GM10248 (cell line): ENCODE results near the gene GYS1.
A peak's percentile ranks its signal among the peaks of the same experiment; 100 is the strongest.
"Not testable (repeated sequence)": the region's sequence is repeated elsewhere in the genome, so short reads cannot be mapped to it uniquely, and the experiment has no call there.

Experiments used
- CTCF ChIA-PET: fragments of 300-600 bp; sonication (Branson Sonifier 250); formaldehyde crosslinking; extraction: SDS; loops from one replicate; lab custom pipeline; 2021; ENCODE audit warnings: antibody characterized with exemption; lab: Yijun Ruan, JAX
- POLR2A ChIA-PET: fragments of 350-650 bp; sonication (Branson Sonifier 250); formaldehyde crosslinking; extraction: SDS; loops from one replicate; lab custom pipeline; 2020; ENCODE audit warnings: antibody characterized with exemption; lab: Yijun Ruan, JAX
- DNase-seq: peaks from one replicate; pipeline ENCODE4 v3.0.0; 2012; ENCODE audit errors: extremely low spot score
- CTCF ChIP-seq: IDR thresholded peaks from 2 replicates; pipeline ENCODE4 v1.5.1; 2012; ENCODE audit warnings: mild to moderate bottlenecking, low read depth; ENCODE audit errors: extremely low read depth, missing control alignments, control extremely low read depth

Gene GYS1

GRCh38 chr19:48993175-48994034, at the start of gene GYS1, which contains the start of gene RUVBL2:
GYS1 (minus strand) TSS chr19:48993309; CDS start chr19:48993112, 197 bp downstream.
RUVBL2 (plus strand) TSS chr19:48993887; CDS start chr19:48993912, 25 bp downstream.
- POLR2A ChIA-PET = interaction anchor here (0.6 to 2.3 kb wide), 19 partner anchors 8 to 374 kb away, joined by 3 to 29 read pairs (median 4); partner anchors contain the start of genes FTL, PPP1R15A, RPL18 and SPHK2
- TF ChIP-seq CTCF = peak; percentile 91
- CTCF ChIA-PET = interaction anchor here (0.6 to 4.5 kb wide), 43 partner anchors 10 to 477 kb away, joined by 3 to 129 read pairs (median 4); partner anchors contain the start of genes DHDH, FTL, LIN7B and NUCB1
- peak; percentile 99 for DNase-seq

- DNase-seq, POLR2A ChIA-PET, CTCF ChIA-PET: not testable (repeated sequence)
Observed at GRCh38 chr19:49042666-49043065, 49.6 kb upstream of the GYS1 start.

- ChIA-PET CTCF (no interaction called here), POLR2A (no interaction called here)
- no peak for TF ChIP-seq CTCF
- DNase-seq = no peak
Observed at GRCh38 chr19:49042177-49042576, 49.1 kb upstream of the GYS1 start.

GRCh38 chr19:49039736-49040135, 46.6 kb upstream of the GYS1 start:
- POLR2A ChIA-PET, CTCF ChIA-PET, DNase-seq: not testable (repeated sequence)

- DNase-seq, POLR2A ChIA-PET, CTCF ChIA-PET: not testable (repeated sequence)
Observed at GRCh38 chr19:49038557-49039276, 45.6 kb upstream of the GYS1 start.

- DNase-seq, POLR2A ChIA-PET, CTCF ChIA-PET: not testable (repeated sequence)
Observed at GRCh38 chr19:49038111-49038510, 45.0 kb upstream of the GYS1 start.

- CTCF ChIA-PET, POLR2A ChIA-PET, DNase-seq: not testable (repeated sequence)
- peak; percentile 43 for TF ChIP-seq CTCF
Observed at GRCh38 chr19:49036815-49037214, 43.7 kb upstream of the GYS1 start, which contains the start of gene CGB1. CGB1 (minus strand) TSS chr19:49036895; CDS start chr19:49036711, 184 bp downstream.

- POLR2A ChIA-PET, DNase-seq: not testable (repeated sequence)
- CTCF ChIA-PET = interaction anchor here (0.6 to 1.4 kb wide), 3 partner anchors 13 to 66 kb away, joined by 3 read pairs; no protein-coding TSS in a partner anchor
- TF ChIP-seq CTCF = peak; percentile 41
Observed at GRCh38 chr19:49031642-49032301, 38.7 kb upstream of the GYS1 start, which contains the start of gene CGB2. CGB2 (plus strand) TSS chr19:49031890; CDS start chr19:49032096, 206 bp downstream.

- DNase-seq, CTCF ChIA-PET, POLR2A ChIA-PET: not testable (repeated sequence)
Observed at GRCh38 chr19:49030323-49030722, 37.2 kb upstream of the GYS1 start.

GRCh38 chr19:49029749-49030148, 36.6 kb upstream of the GYS1 start:
- CTCF ChIA-PET, POLR2A ChIA-PET: not testable (repeated sequence)

GRCh38 chr19:49028686-49029085, 35.6 kb upstream of the GYS1 start:
- POLR2A ChIA-PET, DNase-seq, CTCF ChIA-PET: not testable (repeated sequence)

More at GRCh38 chr19:49029749-49030148, 36.6 kb upstream of the GYS1 start:
- DNase-seq = not testable (repeated sequence)
